HG02884 (cell line): Measurements from ENCODE around the gene ICA1.
A peak's percentile ranks its signal among the peaks of the same experiment; 100 is the strongest.

ENCODE experiments used
- ATAC-seq: cut with Tn5 transposase; IDR thresholded peaks from one replicate; pipeline ENCODE4 v1.9.1; 2021; ENCODE audit warnings: mild to moderate bottlenecking, moderate library complexity; ENCODE audit not compliant: unreplicated experiment

The ICA1 gene

DNA sequence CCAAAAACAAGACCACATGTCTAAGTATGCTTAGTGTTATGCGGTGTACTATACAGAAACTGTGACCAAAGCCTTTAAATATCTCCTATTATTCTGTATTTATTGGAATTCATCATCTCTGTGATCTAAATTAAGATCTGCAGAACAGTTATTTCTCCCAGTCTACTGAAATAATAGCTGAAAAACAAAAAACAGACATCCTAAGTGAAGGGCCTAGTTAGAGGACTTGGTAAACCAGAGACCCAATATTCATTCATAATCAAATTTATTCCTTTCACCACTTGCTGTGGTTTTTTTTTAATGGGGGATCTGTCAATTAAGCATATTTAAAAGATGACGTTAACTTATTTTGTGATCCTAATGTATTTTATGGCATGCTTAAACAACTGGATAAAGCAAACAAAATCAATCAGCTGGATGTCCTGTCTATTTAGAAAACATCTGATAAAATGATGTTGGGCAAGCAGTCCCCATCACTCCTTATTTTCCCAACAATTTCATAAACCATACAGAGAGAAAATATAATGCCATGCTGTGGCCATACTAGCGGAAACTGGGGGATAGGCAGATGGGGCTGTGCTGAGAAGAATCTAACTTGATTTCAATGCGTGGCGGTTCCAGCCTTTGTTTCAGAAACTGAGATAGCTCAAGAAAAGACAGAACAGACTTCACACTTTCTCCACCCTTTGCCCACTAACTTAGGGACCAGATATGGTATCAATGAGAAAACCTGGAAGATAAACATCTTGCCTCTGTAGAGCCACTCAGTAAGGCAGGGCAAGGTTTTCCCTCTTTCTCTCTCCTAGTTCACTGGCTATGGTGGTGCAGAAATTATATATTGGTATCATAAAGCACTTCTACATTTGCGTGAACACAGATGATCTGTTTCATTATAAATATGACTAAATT is 32.9 kb downstream of the ICA1 start:
- no peak for ATAC-seq

DNA sequence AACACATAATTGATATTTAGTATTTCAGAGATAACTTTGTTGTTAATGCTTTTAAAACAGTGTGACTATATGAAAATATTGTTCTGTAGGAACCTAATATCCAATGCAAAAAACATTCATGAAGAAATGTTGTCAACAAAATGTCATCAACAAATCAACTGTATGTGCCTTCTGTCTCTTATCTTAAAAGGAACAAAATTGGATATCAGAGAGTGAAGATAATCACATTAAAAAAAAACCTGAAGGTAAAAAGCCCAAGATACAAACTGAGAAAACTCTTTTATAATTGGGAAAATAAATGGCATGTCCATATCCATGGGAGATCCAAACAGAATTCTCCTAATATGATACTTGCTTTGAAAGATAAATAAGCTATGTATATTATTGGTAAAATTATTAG is 33.9 kb downstream of the ICA1 start:
- ATAC-seq = no peak

DNA sequence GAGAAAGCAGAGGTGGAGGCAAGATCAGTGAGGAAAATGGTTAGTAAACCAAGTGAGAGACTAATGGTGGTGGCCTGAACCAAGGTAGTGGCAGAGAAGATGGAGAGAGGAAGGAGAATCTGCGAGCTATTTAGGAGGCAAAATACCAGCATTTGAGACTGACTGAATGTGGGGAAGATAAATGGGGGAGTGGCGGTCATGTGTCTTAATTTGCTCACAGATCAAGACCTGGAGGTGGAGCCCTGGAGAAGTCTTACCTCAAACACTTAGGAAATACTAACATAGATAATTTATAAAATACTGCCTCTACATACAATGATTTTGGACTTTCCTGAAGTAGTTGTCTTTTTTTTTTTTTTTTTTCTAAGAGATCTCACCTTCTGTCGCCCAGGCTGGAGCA is 34.7 kb downstream of the ICA1 start:
- no peak for ATAC-seq

DNA sequence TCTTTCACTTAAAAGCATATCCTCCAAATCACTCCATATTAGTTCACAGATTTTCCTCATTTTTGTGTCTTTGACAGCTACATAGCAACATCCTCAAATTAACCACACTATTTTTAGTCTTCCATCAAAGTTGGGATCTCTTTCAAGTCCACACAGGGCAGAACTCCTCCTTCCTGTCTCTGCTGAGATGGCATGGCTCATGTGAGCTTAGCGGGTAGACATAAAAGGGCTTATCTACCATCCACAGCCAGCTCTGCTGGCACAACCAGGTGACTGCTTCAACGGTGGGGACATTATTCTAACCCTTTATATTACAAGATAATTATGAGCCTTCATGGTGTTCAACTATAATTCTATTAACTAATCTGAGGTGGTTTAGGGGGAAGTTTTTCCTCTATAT is 35.5 kb downstream of the ICA1 start:
- no peak for ATAC-seq

DNA sequence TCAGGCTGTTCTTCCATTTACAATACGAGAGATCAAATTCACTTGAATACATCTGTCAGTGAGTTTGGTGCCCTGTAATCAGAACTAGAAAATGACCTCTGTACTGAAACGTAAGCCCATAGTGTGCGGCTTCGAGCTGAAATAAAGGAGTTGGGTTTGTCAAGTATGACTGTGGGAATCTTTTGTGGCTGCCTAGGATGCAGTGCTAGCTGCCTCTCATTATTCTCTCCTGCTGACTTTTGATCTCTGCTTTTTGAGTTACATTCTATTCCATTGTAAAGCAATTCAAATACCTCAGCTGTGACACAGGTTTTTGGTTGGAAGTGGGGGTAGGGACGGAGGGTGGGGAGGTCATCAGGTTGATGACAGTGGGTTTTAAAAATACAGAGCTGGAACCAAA is 40.4 kb downstream of the ICA1 start:
- ATAC-seq = no peak

DNA sequence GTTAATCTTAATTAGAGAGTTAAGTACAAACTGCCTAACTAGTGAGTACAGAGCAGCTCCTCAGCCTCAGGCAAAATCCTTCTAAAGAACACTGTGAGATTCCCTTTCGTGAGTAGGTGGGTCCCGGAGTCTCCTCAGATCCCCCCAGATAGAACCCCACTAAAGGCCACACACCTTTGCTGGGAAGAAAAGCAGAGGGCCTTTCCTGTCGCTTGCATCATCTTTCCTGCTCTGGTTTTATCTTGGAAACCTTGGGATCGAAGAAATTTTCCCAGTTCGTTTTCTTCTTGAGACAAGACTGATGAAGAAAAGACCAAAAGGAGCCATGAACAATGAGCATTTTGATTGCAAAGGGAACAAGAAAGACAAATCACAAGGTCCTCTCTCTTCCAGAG is 40.9 kb downstream of the ICA1 start:
- ATAC-seq = no peak

DNA sequence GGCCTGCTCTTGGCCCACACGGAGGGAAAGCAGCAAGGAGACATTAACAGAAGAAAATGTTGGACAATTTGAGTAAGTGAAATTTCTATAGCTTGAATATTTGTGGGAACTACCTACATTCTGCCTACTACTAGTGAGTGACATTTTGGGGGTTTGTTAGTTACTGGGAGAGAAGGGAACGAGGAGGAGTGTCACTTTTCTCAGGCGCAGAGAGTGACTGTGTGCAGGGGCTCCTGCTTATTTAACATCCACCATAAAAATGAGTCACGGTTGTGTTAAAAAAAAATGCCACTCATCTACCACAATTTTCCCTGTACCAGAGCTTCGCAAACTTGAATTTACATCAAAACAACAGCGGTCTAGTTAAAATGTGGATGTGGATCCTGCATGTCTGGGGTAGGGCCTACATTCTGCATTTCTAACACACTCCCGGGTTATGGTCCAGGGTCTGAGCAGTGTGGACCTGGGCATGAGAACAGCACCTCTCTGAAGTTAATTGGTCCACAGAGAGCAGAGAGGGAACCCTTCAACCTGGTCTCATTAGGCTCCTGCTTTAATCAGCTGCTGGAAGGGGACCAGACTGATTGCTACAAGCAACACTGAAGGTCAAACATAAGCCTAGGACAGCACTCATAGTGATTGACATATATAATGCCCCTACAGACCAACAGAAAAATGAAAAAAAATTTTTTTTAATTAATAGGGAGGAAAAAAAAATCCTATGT is 41.4 kb downstream of the ICA1 start:
- ATAC-seq = no peak

DNA sequence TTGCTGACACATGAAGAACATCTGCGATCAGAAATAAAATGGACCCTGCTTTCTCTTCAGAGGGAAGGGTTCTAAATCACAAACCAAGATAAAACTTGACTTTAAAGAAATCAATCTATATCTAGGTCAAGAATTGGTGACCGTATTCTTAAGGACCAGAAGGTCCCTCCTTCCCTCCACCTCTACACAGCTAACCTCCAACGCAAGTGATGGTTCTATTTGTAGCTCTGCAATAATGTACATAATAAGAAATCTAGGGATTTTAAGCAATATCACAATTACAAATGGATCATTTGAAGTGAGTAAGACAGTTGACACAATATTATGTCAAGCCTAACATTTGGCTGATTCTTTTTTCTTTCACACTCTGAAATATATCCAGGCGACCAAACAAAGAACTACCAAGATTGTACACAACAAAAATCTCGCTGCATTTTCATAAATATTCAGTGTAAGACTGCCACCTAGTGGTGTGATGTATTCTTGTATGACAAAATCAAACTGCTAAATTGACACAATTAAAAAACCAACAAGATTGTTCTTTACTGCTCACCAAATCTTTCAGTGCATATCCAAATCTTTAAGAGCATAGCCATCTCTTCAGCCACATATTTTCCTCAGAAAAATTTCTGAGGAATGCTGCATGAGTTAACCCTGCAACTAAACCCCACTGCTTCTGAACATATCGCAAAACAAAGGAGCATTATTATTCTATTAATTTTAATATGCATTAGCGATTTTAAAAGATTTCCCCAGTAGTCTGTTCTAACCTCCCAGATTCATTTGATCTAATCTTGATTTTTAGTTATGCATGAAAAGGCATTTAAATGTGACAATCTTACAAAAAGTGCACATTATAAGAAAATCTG is 44.5 kb downstream of the ICA1 start:
- peak; percentile 54 for ATAC-seq

DNA sequence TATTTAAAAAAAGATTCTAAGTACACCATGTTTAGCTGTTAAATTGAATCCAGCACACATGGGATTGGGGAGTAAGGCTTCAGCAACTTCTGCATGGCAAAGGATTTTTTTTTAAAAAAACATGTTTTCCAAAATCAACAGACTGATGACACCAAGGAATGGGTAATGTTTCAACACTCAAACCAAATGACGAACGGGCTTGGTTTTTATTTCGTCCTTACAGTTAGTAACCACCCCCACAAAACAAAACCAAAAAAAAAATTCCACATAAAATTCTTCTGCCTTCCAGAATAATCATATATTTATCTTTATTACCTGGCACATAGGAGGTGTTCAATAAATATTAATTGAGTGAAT is 45.7 kb downstream of the ICA1 start:
- no peak for ATAC-seq

DNA sequence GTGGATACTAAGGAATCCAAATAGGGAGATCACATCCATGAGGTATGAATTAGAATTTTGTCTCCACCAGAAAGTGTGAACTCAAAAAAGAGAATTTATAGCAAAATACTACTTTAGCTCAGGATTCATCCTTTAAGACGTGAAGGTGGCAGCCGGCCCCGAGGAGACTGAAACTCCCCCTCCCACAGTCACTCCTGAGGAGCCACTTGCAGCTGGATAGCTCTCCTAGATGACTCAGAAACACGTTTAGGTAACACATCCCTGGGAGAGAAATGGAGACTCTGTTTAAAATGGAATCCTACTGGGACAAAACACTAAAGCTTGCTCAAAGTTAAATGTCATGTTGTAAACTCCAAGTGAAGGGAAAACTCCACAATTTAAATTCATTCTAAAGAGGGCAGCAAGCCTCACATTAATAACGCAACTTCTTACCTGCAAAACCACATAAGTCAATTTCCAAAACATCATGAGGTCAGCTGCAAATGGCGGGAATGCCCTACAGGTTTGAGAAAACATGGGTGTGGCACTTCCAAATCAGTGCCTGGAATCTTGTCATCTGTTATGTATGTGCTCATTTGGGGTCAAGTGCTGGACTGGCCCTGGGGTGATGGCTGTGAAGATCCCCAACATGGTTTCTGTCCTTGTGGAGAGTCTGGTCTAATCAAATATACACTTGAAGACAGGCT is 46.2 kb downstream of the ICA1 start:
- no peak for ATAC-seq

DNA sequence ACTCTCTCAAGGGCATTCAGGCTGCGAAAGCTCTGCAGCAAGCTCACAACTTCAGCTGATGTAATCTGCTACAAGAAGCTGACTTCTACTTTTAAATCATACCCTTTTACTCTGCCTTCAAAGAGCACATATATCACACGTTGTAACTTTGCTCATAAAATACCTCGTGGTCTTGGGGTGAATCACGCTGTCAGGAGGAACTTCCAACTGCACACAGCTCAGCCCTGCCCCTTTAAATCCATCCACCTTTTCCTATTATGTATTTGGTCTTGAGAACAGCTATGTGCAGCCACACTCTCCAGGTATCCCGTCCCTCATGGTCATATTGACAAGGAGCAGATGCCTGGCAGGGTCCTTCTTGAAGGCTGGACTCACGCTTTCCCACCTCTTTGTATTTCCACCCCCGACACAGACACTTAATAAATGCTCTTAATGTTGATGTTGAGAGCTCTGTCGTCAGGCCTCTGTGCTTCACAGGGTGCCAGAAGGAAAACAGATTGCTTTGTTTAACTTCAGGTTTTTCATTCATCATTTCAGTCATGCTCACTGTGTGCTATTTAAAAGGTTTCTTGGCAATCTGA is 47.6 kb downstream of the ICA1 start:
- no peak for ATAC-seq

DNA sequence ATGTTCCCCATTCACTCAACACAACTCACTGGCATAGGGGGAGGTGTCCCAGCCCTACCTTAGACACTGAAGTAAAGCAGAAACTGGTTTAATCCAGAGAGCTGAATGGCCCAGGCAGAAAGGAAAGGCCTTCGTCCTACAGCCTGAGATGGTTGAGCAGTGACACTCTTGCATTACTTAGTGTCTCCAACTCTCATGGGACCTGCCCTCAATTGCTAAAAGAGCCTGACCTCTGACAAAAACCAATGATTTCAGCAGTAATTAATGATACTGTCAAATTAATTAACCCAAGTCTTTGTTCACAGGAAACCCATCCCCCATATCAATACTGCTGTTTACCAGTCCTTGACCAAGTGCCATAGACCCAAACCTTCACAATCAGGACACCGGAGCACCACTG is 48.6 kb downstream of the ICA1 start:
- no peak for ATAC-seq

DNA sequence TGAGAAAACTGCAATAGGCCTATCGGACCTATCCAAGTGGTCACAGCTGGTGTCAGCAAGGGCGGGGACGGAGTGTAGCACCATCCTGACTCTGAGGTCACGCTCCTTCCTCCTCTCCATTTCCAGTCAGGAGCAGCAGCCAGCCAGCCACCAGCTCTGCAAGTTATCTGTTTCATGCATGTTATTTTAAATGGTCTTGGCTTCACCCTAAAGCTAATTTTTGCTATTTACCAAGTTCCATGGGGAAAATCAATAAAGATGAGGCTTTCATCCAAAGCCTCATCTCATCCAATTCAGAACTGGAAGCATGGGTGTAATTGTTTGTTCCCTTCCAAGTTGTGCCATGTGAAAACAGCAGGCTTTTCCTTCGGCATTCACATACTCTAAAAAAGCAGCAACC is 49.3 kb downstream of the ICA1 start:
- no peak for ATAC-seq

DNA sequence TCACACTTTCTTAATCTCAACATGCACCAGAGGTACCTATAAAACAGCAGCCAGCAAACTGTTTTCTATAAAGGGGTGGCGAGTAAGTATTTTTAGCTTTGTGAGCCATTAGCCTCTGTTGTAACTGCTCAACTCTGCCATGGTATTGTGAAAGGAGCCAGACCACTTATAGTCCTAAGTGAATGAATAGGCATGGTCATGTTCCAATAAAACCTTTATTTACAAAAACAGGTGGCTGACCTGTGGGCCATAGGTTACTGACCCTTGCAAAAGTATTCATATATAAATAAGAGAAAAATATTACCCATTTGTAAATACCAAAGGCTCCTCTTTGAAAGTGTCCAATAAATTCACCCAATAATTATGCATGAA is 50.3 kb downstream of the ICA1 start:
- ATAC-seq = no peak

DNA sequence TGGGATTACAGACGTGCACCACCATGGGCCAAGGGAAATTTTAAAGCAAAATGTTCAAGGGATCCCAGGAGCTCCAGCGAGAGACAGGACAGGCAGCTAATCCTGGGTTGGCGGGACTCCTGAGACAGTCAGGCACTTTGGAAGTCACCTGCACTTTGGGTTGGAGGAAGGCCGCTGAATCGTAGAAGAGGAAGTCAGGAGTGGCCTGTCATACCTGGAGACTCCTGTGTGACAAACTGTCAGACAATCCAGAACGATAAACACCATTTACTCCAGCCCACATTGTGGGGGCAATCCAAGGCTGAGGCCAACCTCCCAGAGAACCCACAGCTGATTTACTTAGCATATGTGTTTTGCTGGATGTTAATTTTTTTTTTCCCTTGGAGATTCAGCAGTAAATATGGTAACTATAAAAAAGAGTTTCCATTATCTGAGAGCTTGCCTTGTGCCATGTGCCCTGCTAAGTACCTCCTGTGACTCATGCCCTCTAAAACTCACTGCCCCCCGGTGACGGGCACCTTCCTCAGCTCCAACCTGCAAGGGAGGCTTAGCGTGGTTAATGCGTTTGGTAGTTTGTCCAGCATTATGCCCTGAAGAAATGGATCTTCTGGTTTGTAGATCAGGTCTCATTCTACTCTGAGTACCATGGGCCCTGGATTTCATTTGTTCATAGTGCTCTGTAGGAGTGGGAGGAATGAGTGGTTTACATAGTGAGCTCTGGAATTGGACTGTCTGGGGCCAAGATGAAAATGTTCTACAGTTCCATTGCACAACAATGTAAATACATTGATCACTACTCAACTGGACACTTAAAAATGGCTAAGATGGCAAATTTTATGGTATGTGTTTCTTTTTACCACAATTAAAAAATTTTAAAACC is 50.9 kb downstream of the ICA1 start:
- no peak for ATAC-seq

DNA sequence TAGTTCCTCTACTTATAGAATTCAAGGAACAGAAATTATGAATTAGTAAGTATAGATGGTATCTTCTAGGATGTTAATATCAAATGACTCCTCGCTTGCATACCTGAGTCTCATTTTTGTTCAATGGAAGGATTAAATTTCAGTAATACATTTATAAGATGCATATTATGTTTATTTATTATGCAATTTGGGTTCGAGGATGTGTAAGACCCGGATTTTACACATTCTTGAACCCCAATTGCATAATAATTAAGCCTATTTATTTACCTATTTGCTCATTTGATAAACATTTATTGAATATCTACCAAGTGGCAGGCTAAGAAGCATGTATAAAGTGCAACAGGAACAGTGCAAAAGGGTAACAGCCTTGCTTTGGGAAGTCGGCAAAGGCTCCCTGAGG is 52.6 kb downstream of the ICA1 start:
- ATAC-seq = no peak

DNA sequence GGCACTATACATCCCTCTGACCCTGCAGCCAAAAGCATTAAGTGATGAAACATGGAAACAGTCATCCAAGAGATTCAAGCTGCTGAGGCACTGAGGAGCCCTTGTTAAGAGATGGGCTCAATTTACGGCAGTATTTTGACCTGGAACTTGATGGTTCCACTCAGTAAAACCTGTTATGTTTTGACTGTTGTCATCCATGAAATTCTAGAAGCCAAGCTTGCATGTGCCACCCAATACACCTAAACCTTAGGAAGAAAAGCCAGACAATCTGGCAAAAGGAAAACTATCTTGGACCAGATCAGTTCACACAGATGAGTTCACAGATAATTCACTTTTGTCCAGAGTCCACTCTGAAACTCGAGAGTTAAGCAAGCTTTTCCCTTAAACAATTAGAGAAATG is 53.2 kb downstream of the ICA1 start:
- ATAC-seq = no peak

DNA sequence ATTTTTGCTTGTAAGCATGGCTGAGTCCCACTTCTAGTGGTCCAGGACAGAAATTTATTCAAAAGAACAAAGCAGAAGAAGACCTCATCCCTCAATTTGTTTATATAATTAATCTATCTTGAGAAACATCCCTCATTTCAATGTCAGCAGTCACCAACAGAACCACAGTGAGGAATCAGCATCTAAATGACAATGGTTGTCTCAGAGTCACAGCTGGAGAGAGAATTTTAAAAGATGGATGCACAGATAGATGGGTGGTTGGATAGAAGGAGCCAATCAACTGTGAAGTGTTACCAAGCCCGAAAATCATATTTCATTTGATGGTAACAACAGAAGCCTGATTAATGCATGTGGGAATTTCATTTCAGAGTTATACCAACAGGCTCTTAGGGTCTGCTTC is 55.0 kb downstream of the ICA1 start:
- no peak for ATAC-seq

DNA sequence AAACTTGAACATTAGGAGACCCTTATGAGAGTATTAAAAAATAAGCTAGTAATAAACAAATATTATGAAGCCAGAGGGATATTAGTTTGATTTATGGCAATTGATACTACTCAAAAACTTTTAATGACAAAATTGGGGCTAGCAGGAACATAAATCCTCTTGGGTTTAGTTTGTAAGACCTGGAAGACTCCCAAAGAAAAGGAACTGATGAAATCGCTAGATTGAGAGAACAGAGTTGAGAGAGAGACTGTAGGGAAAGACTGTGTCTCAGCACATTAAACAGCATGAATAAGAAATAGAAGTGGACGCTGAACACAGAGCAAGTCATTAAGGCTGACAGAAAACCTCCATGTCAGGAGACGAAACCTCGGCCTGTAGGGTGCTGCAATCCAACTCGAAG is 56.4 kb downstream of the ICA1 start:
- ATAC-seq = no peak

DNA sequence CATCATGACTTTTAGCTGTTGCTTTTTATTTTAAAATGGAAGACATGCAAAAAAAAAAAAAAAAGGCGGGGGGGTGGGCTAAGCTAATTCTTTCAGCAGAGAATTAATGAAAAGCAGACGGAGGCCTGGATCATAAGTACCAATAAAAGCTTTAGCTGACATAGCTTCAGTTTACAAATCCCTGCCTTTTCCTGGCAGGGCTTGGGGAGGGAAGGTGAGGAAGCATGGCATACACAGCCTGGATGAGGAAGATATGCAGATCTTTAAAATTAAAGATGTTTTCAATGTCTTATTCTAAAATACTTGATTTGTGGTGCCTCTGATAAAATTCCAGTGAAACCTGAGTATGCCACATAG is 57.0 kb downstream of the ICA1 start:
- ATAC-seq = no peak
